Astrocyte (in vitro differentiated cells and primary cell): ENCODE data around the gene SLC30A1. TPM values are rescaled to one million over a fixed set of nuclear protein-coding genes. Genes with fewer than 3 reads are reported as not detected.
"Not testable (repeated sequence)": the region's sequence is repeated elsewhere in the genome, so short reads cannot be mapped to it uniquely, and the experiment has no call there.

Source experiments
- DNase-seq: peaks from one replicate; pipeline ENCODE4 v3.0.0-alpha.2; 2010; ENCODE audit warnings: low read depth
- FAIRE-seq: peaks from 2 replicates; lab custom pipeline; 2011; peaks lifted over from hg19 to GRCh38; lab: Jason Lieb, UNC
- H2AFZ ChIP-seq: 2 replicates; pipeline ENCODE4 v1.6.0; 2012; ENCODE audit warnings: low read depth, low read length, inconsistent platforms
- H3K27ac ChIP-seq: 2 replicates; pipeline ENCODE4 v1.5.1; 2011; ENCODE audit warnings: low read depth, low read length, inconsistent platforms
- H3K27me3 ChIP-seq: 2 replicates; pipeline ENCODE4 v1.6.0; 2011; ENCODE audit warnings: low read length, inconsistent platforms; ENCODE audit not compliant: insufficient read depth
- H3K36me3 ChIP-seq: 2 replicates; pipeline ENCODE4 v1.5.1; 2011; ENCODE audit warnings: low read length, inconsistent platforms; ENCODE audit not compliant: insufficient read depth
- H3K4me1 ChIP-seq: 2 replicates; pipeline ENCODE4 v1.5.1; 2011; ENCODE audit warnings: low read length, inconsistent platforms; ENCODE audit not compliant: insufficient read depth
- H3K4me2 ChIP-seq: 2 replicates; pipeline ENCODE4 v1.6.0; 2012; ENCODE audit warnings: low read length, inconsistent platforms
- H3K4me3 ChIP-seq: 2 replicates; pipeline ENCODE4 v1.5.1; 2011; ENCODE audit warnings: low read depth, mild to moderate bottlenecking, low read length, inconsistent platforms; ENCODE audit not compliant: insufficient read depth
- H3K79me2 ChIP-seq: 2 replicates; pipeline ENCODE4 v1.6.0; 2012; ENCODE audit warnings: mild to moderate bottlenecking, low read length, inconsistent platforms; ENCODE audit not compliant: insufficient read depth
- H3K9ac ChIP-seq: 2 replicates; pipeline ENCODE4 v1.6.0; 2012; ENCODE audit warnings: mild to moderate bottlenecking, low read length, inconsistent platforms
- H3K9me3 ChIP-seq: 2 replicates; pipeline ENCODE4 v1.5.1; 2012; ENCODE audit warnings: low read depth, mild to moderate bottlenecking, low read length, inconsistent platforms; ENCODE audit not compliant: insufficient read depth
- H4K20me1 ChIP-seq: 2 replicates; pipeline ENCODE4 v1.6.0; 2012; ENCODE audit warnings: low read length, inconsistent platforms; ENCODE audit not compliant: insufficient read depth
- H3K27ac Mint-ChIP-seq: one replicate; pipeline ENCODE4 v1.8.0; 2021; ENCODE audit warnings: mild to moderate bottlenecking, mixed read lengths; ENCODE audit not compliant: unreplicated experiment
- H3K27me3 Mint-ChIP-seq: one replicate; pipeline ENCODE4 v1.8.0; 2021; ENCODE audit warnings: low read depth, mixed read lengths; ENCODE audit not compliant: unreplicated experiment
- H3K36me3 Mint-ChIP-seq: one replicate; pipeline ENCODE4 v1.8.0; 2021; ENCODE audit warnings: low read depth, mixed read lengths; ENCODE audit not compliant: unreplicated experiment
- H3K4me1 Mint-ChIP-seq: one replicate; pipeline ENCODE4 v1.8.0; 2021; ENCODE audit warnings: low read depth, mixed read lengths; ENCODE audit not compliant: unreplicated experiment
- H3K4me3 Mint-ChIP-seq: one replicate; pipeline ENCODE4 v1.8.0; 2021; ENCODE audit warnings: mild to moderate bottlenecking, moderate library complexity, mixed read lengths; ENCODE audit not compliant: unreplicated experiment
- H3K9me3 Mint-ChIP-seq: one replicate; pipeline ENCODE4 v1.8.0; 2021; ENCODE audit warnings: mild to moderate bottlenecking, mixed read lengths; ENCODE audit not compliant: unreplicated experiment
- EZH2 ChIP-seq: IDR thresholded peaks from 2 replicates; pipeline ENCODE4 v1.6.1; 2012; ENCODE audit warnings: mild to moderate bottlenecking, low read length, inconsistent platforms; ENCODE audit not compliant: insufficient read depth
- total RNA-seq: library from RNA; stranded (reverse); gene quantifications from 2 replicates; pipeline ENCODE4 v1.2.1, GENCODE V29; 2021
- TF ChIP-seq, protein P1 (sequence below): IDR thresholded peaks from 2 replicates; pipeline ENCODE4 v1.5.1; 2011; ENCODE audit warnings: low read depth, mild to moderate bottlenecking, inconsistent platforms, low read length, moderate library complexity; ENCODE audit not compliant: insufficient read depth

Gene SLC30A1
- total RNA-seq, 1 donor from 2014 or later: 35.0 TPM

GRCh38 chr1:211571998-211572397, 7.0 kb downstream of the SLC30A1 start:
- H3K36me3 ChIP-seq: peaks cover 10% of the 10 kb centered on the region
- Mint-ChIP-seq H3K4me1 (peaks cover 13% of the 10 kb centered on the region), H3K27me3 (no peaks in the 10 kb centered on the region), H3K27ac (no peak overlapping the region), H3K4me3 (no peak overlapping the region), H3K36me3 (peaks cover 6% of the 10 kb centered on the region), H3K9me3 (no peaks in the 10 kb centered on the region)
- TF ChIP-seq, protein P1, sequence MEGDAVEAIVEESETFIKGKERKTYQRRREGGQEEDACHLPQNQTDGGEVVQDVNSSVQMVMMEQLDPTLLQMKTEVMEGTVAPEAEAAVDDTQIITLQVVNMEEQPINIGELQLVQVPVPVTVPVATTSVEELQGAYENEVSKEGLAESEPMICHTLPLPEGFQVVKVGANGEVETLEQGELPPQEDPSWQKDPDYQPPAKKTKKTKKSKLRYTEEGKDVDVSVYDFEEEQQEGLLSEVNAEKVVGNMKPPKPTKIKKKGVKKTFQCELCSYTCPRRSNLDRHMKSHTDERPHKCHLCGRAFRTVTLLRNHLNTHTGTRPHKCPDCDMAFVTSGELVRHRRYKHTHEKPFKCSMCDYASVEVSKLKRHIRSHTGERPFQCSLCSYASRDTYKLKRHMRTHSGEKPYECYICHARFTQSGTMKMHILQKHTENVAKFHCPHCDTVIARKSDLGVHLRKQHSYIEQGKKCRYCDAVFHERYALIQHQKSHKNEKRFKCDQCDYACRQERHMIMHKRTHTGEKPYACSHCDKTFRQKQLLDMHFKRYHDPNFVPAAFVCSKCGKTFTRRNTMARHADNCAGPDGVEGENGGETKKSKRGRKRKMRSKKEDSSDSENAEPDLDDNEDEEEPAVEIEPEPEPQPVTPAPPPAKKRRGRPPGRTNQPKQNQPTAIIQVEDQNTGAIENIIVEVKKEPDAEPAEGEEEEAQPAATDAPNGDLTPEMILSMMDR: no peak
- no peak for TF ChIP-seq EZH2
- no peak overlapping the region for H2AFZ ChIP-seq
- no peaks in the 10 kb centered on the region for H3K9me3 ChIP-seq
- no peaks in the 10 kb centered on the region for H3K27me3 ChIP-seq
- H3K4me3 ChIP-seq: no peak overlapping the region
- no peak overlapping the region for H3K27ac ChIP-seq
- DNase-seq (no peak), FAIRE-seq (no peak)
- peaks cover 11% of the 10 kb centered on the region for H3K4me1 ChIP-seq
- no peak overlapping the region for H3K4me2 ChIP-seq
- peaks cover 45% of the 10 kb centered on the region for H4K20me1 ChIP-seq
- peaks cover 44% of the 10 kb centered on the region for H3K79me2 ChIP-seq
- H3K9ac ChIP-seq: no peak overlapping the region

GRCh38 chr1:211570378-211570777, 8.6 kb downstream of the SLC30A1 start:
- H3K4me1 ChIP-seq, H3K4me2 ChIP-seq, H3K27me3 Mint-ChIP-seq, H3K27ac Mint-ChIP-seq, H3K36me3 ChIP-seq, H3K27ac ChIP-seq, H3K9me3 Mint-ChIP-seq, FAIRE-seq, H3K4me1 Mint-ChIP-seq, H3K4me3 ChIP-seq, H3K9ac ChIP-seq, H3K36me3 Mint-ChIP-seq, DNase-seq, H3K9me3 ChIP-seq, H3K4me3 Mint-ChIP-seq, H2AFZ ChIP-seq, H3K27me3 ChIP-seq: not testable (repeated sequence)
- peaks cover 30% of the 10 kb centered on the region for H4K20me1 ChIP-seq
- peaks cover 27% of the 10 kb centered on the region for H3K79me2 ChIP-seq

- TF ChIP-seq, protein P1: no peak
- no peak for TF ChIP-seq EZH2
- no peaks in the 10 kb centered on the region for H3K9me3 Mint-ChIP-seq
- no peaks in the 10 kb centered on the region for H3K9me3 ChIP-seq
- no peak overlapping the region for H3K27ac Mint-ChIP-seq
- H3K9ac ChIP-seq: no peak overlapping the region
- H3K36me3 Mint-ChIP-seq: no peaks in the 10 kb centered on the region
- peaks cover 10% of the 10 kb centered on the region for H3K27me3 Mint-ChIP-seq
- H3K4me3 Mint-ChIP-seq: no peak overlapping the region
- peaks cover 5% of the 10 kb centered on the region for H3K27me3 ChIP-seq
- no peak overlapping the region for H2AFZ ChIP-seq
- no peak overlapping the region for H3K4me2 ChIP-seq
- H4K20me1 ChIP-seq: peaks cover under 1% of the 10 kb centered on the region
- H3K79me2 ChIP-seq: no peaks in the 10 kb centered on the region
- no peaks in the 10 kb centered on the region for H3K4me1 ChIP-seq
- no peak for FAIRE-seq
- no peak for DNase-seq
- no peak overlapping the region for H3K4me3 ChIP-seq
- H3K4me1 Mint-ChIP-seq: no peaks in the 10 kb centered on the region
- H3K27ac ChIP-seq: no peak overlapping the region
- no peaks in the 10 kb centered on the region for H3K36me3 ChIP-seq
Measured at GRCh38 chr1:211566431-211567025, 12.4 kb downstream of the SLC30A1 start.
